K562 (cell line): ENCODE data around the gene SCYGR3. TPM values are rescaled to one million over a fixed set of nuclear protein-coding genes. Genes with fewer than 3 reads are reported as not detected.

Source experiments
- ATAC-seq: fragments of 200-7000 bp; cut with Tn5 transposase; 3 replicates; pipeline ENCODE4 v1.9.1; 2020; ENCODE audit warnings: moderate library complexity
- BruUV-seq: library from RNA; stranded (reverse); fragments of 400-500 nt; replicated peaks from 2 replicates; lab custom pipeline; 2021; lab: Mats Ljungman, UMichigan
- CTCF ChIA-PET: fragments of 300-600 bp; formaldehyde crosslinking; extraction: SDS; loops from one replicate; lab custom pipeline; 2021; ENCODE audit warnings: low intra/inter-chr PET ratio; lab: Yijun Ruan, JAX
- POLR2A ChIA-PET: fragments of 300-600, 350-650 bp; sonication (Branson Sonifier 250); formaldehyde crosslinking; extraction: SDS; loops from one replicate; lab custom pipeline; 2021; ENCODE audit warnings: antibody characterized with exemption, inconsistent platforms; lab: Yijun Ruan, JAX
- DNase-seq, 4 experiments: peaks; one replicate each; pipeline versions ENCODE4 v3.0.0 to v3.0.0-alpha.2; 2011 to 2018; ENCODE audit warnings: low spot score in 3 of 4, mixed read lengths in 3 of 4; ENCODE audit errors: extremely low read depth in 1 of 4
- FAIRE-seq: peaks from 2 replicates; lab custom pipeline; 2011; peaks lifted over from hg19 to GRCh38; lab: Jason Lieb, UNC
- H2AFZ ChIP-seq: 2 replicates; pipeline ENCODE4 v1.6.0; 2011; ENCODE audit warnings: low read depth, low read length, control low read depth, inconsistent platforms
- H3K27ac ChIP-seq: fragments of 200-600 bp; 3 replicates; pipeline ENCODE4 v1.8.0; 2011; ENCODE audit warnings: low read depth, mild to moderate bottlenecking, control low read depth, inconsistent platforms, low read length, moderate library complexity, mixed read lengths; ENCODE audit errors: extremely low read depth
- H3K27me3 ChIP-seq, 2 experiments: fragments of 300-600 bp in 1 of 2; 2 replicates in 1 of 2; 3 replicates in 1 of 2; pipeline versions ENCODE4 v1.6.0 to v1.8.0; 2011; ENCODE audit warnings: inconsistent platforms in 2 of 2, low read length in 2 of 2, mild to moderate bottlenecking in 1 of 2, mixed read lengths in 1 of 2, moderate library complexity in 1 of 2; ENCODE audit not compliant: control insufficient read depth in 2 of 2, insufficient read depth in 2 of 2
- H3K36me3 ChIP-seq: fragments of 300-600 bp; 3 replicates; pipeline ENCODE4 v1.8.0; 2011; ENCODE audit warnings: mild to moderate bottlenecking, low read length, inconsistent platforms; ENCODE audit not compliant: control insufficient read depth, insufficient read depth
- H3K4me1 ChIP-seq, 2 experiments: fragments of 200-600 bp in 1 of 2; replicated peaks in 1 of 2; 2 replicates in 1 of 2; 3 replicates in 1 of 2; pipeline versions ENCODE4 v1.5.1 to v1.8.0; 2011; ENCODE audit warnings: inconsistent platforms in 2 of 2, low read length in 2 of 2, mild to moderate bottlenecking in 1 of 2, mixed read lengths in 1 of 2, moderate library complexity in 1 of 2; ENCODE audit not compliant: control insufficient read depth in 2 of 2, insufficient read depth in 2 of 2
- H3K4me2 ChIP-seq: 2 replicates; pipeline ENCODE4 v1.6.1; 2011; ENCODE audit warnings: low read length, control low read depth, inconsistent platforms, mixed read lengths; ENCODE audit not compliant: insufficient read depth
- H3K4me3 ChIP-seq: fragments of 200-600 bp; sonication (generic), shearing (Covaris generic); 2 replicates; pipeline ENCODE4 v1.5.1; 2016; ENCODE audit warnings: control low read depth, inconsistent platforms
- H3K79me2 ChIP-seq: fragments of 200-600 bp; 3 replicates; pipeline ENCODE4 v1.8.0; 2011; ENCODE audit warnings: low read length, inconsistent platforms; ENCODE audit not compliant: control insufficient read depth, insufficient read depth
- H3K9ac ChIP-seq, 2 experiments: 2 replicates each; pipeline versions ENCODE4 v1.6.0 to v1.6.1; 2011; ENCODE audit warnings: low read depth in 2 of 2, low read length in 2 of 2, control low read depth in 1 of 2, inconsistent platforms in 1 of 2, mild to moderate bottlenecking in 1 of 2, mixed read lengths in 1 of 2; ENCODE audit not compliant: insufficient read depth in 1 of 2
- H3K9me1 ChIP-seq: one replicate; pipeline ENCODE4 v1.6.0; 2011; ENCODE audit warnings: inconsistent platforms, mild to moderate bottlenecking, low read length, moderate library complexity; ENCODE audit not compliant: control insufficient read depth, insufficient read depth
- H3K9me3 ChIP-seq: replicated peaks from 2 replicates; pipeline ENCODE4 v1.5.1; 2011; ENCODE audit warnings: low read depth, low read length, inconsistent platforms; ENCODE audit not compliant: control insufficient read depth, insufficient read depth
- H4K20me1 ChIP-seq: replicated peaks from 2 replicates; pipeline ENCODE4 v1.6.1; 2011; ENCODE audit warnings: low read length, inconsistent platforms, mixed read lengths; ENCODE audit not compliant: control insufficient read depth, insufficient read depth
- HNRNPLL ChIP-seq: fragments of 200-400 bp; formaldehyde crosslinking; IDR thresholded peaks from 2 replicates; pipeline ENCODE4 v1.6.1; 2017; ENCODE audit warnings: low read length, low read depth, mild to moderate bottlenecking; ENCODE audit not compliant: poor library complexity, severe bottlenecking
- IRF2 ChIP-seq: sonication (generic); formaldehyde crosslinking; IDR thresholded peaks from 2 replicates; pipeline ENCODE4 v1.8.1; 2022; ENCODE audit warnings: mild to moderate bottlenecking, missing genetic modification reagents
- MTA1 ChIP-seq: fragments of 450-650 bp; IDR thresholded peaks from 2 replicates; pipeline ENCODE4 v1.6.1; 2017; ENCODE audit warnings: borderline replicate concordance
- NRF1 ChIP-seq, 2 experiments: fragments of 450-650 bp; IDR thresholded peaks in 1 of 2; conservative IDR thresholded peaks in 1 of 2; 2 replicates each; pipeline ENCODE4 v1.6.1; 2014; ENCODE audit warnings: mild to moderate bottlenecking in 2 of 2
- PRPF4 ChIP-seq: fragments of 200-400 bp; formaldehyde crosslinking; IDR thresholded peaks from one replicate; pipeline ENCODE4 v1.6.1; 2017; ENCODE audit warnings: low read length, low read depth, mild to moderate bottlenecking; ENCODE audit not compliant: insufficient read depth, poor library complexity, severe bottlenecking
- SRSF9 ChIP-seq: fragments of 200-400 bp; formaldehyde crosslinking; IDR thresholded peaks from 2 replicates; pipeline ENCODE4 v1.6.1; 2017; ENCODE audit warnings: low read depth, low read length, borderline replicate concordance
- TARDBP ChIP-seq: fragments of 450-650 bp; IDR thresholded peaks from 2 replicates; pipeline ENCODE4 v1.6.1; 2016
- ZNF140 ChIP-seq: fragments of 250-450 bp; sonication (Bioruptor Pico); IDR thresholded peaks from 2 replicates; pipeline ENCODE4 v1.8.0; 2021; ENCODE audit warnings: moderate library complexity, mild to moderate bottlenecking, inconsistent platforms
- ZNF354B ChIP-seq: fragments of 250-450 bp; sonication (Bioruptor Pico); IDR thresholded peaks from 2 replicates; pipeline ENCODE4 v1.4.0; 2020
- WGBS: fragments of 100-300 bp; shearing (Covaris generic); methylation state at CpG from one replicate; pipeline ENCODE4 v1.1.6; 2016; ENCODE audit warnings: low coverage, mixed read lengths; ENCODE audit not compliant: insufficient coverage; ENCODE audit errors: missing lambda C conversion rate; 5-methylcytosine and 5-hydroxymethylcytosine counted together
- in situ Hi-C: fragments of 300-500 bp; cut with MboI; formaldehyde crosslinking; loops from 4 replicates; pipeline ENCODE4 v1.15.0; 2018; ENCODE audit warnings: inconsistent platforms, mixed read lengths
- intact Hi-C: fragments of 100-400 bp; cut with micrococcal nuclease; formaldehyde crosslinking; loops from 2 replicates; pipeline ENCODE4 v1.14.2; 2022
- polyA plus RNA-seq, 8 experiments: library from polyadenylated mRNA; depleted of rRNA in 4 of 8; stranded (reverse) in 5 of 8; unstranded in 3 of 8; fragments of >200 nt; fragmentation: Nextera tagmentation in 2 of 8; fragmentation: Illumina TruSeq in 1 of 8; extraction: Ambion mirVana in 2 of 8; extraction: Trizol in 1 of 8; gene quantifications; 2 replicates each; pipeline versions ENCODE4 v1.2.1 to v1.2.3, GENCODE V29; 2011 to 2014; ENCODE audit warnings: inconsistent platforms in 1 of 8, missing spikeins in 1 of 8
- total RNA-seq, 7 experiments: library from RNA; depleted of rRNA in 6 of 7; stranded (reverse); fragments of >200 nt in 6 of 7; fragmentation: Illumina TruSeq in 2 of 7; extraction: Trizol in 2 of 7; gene quantifications; 2 replicates each; pipeline versions ENCODE4 v1.2.1 to v1.2.3, GENCODE V29; 2011 to 2021; ENCODE audit warnings: low replicate concordance in 1 of 7
- TF ChIP-seq, protein P1 (sequence below): fragments of 450-650 bp; IDR thresholded peaks from 2 replicates; pipeline ENCODE4 v1.6.1; 2017; ENCODE audit warnings: mild to moderate bottlenecking, moderate library complexity
- TF ChIP-seq, protein P2 (sequence below): fragments of 250-450 bp; sonication (Bioruptor Pico); IDR thresholded peaks from 2 replicates; pipeline ENCODE4 v1.5.0; 2021

Gene SCYGR3
- total and polyA plus RNA-seq, 9 of the 15 experiments (the other 6 are each of a cell fraction or from before 2014, with no cell fraction given) = not detected

DNA sequence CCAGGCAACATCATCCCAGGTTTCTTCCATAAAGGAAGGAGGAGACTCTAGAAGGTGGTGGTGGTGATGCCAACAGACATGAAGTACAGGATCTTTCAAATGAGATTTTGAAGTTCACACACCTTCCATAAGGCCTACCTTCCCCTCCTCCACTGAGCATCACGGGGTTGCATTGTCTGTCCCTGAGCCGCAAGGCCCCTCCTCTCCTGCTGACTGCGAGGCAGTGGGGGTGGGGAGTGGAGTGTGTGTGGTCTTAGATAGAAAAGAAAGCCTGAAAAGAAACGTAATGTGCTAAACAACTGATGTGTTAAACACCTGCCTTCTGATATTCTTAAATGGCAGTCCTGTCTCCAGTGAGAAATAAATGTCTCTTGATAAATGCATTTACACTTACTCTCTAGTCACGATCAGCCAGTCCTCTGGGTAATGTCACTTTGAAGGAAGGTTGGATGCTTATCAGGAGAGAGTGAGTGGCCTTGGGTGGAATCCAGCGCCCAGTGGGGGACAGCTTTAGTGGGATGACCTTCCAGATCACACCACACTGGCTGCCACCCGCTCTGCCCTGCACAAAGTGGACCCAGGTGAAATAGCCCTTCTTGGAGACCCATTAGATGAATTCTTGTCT lies 46.5 kb upstream of the SCYGR3 start:
- BruUV-seq = no TSS peak
- H3K4me2 ChIP-seq = no peak overlapping the region
- no peaks in the 10 kb centered on the region for H3K36me3 ChIP-seq
- ChIA-PET CTCF (no interaction called here), POLR2A (no interaction called here)
- no peak overlapping the region for H3K4me3 ChIP-seq
- in situ Hi-C loops (no loop called here), intact Hi-C loops (no loop called here)
- H3K4me1 ChIP-seq = no peaks in the 10 kb centered on the region
- H4K20me1 ChIP-seq = no peaks in the 10 kb centered on the region
- TF ChIP-seq, protein P1, sequence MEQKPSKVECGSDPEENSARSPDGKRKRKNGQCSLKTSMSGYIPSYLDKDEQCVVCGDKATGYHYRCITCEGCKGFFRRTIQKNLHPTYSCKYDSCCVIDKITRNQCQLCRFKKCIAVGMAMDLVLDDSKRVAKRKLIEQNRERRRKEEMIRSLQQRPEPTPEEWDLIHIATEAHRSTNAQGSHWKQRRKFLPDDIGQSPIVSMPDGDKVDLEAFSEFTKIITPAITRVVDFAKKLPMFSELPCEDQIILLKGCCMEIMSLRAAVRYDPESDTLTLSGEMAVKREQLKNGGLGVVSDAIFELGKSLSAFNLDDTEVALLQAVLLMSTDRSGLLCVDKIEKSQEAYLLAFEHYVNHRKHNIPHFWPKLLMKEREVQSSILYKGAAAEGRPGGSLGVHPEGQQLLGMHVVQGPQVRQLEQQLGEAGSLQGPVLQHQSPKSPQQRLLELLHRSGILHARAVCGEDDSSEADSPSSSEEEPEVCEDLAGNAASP = no peak
- TF ChIP-seq, protein P2, sequence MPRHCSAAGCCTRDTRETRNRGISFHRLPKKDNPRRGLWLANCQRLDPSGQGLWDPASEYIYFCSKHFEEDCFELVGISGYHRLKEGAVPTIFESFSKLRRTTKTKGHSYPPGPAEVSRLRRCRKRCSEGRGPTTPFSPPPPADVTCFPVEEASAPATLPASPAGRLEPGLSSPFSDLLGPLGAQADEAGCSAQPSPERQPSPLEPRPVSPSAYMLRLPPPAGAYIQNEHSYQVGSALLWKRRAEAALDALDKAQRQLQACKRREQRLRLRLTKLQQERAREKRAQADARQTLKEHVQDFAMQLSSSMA (CRISPR knock-in tag) = no peak
- no peak for TF ChIP-seq NRF1 (conservative IDR thresholded peaks at IDR 0.05 in 1 of 2, IDR thresholded peaks at IDR 0.05 in 1 of 2)
- TF ChIP-seq HNRNPLL = no peak
- no peak for TF ChIP-seq IRF2
- TF ChIP-seq ZNF140 (CRISPR knock-in tag) = no peak
- no peak for TF ChIP-seq PRPF4
- TF ChIP-seq MTA1 = no peak
- no peak for TF ChIP-seq TARDBP
- no peak for TF ChIP-seq SRSF9
- TF ChIP-seq ZNF354B (CRISPR knock-in tag) = no peak
- H2AFZ ChIP-seq = no peak overlapping the region
- H3K9ac ChIP-seq = no peak overlapping the region
- no peaks in the 10 kb centered on the region for H3K27me3 ChIP-seq
- 3% methylated on average over 5 of the region's 7 CpGs for WGBS
- no peaks in the 10 kb centered on the region for H3K9me1 ChIP-seq
- DNase-seq = no peak
- H3K79me2 ChIP-seq = no peaks in the 10 kb centered on the region
- H3K27ac ChIP-seq = no peak overlapping the region
- no peak for FAIRE-seq
- ATAC-seq = no peak
- H3K9me3 ChIP-seq = no peaks in the 10 kb centered on the region
